K562 (cell line): Measurements from ENCODE around the gene NOL12. TPM values are rescaled to one million over a fixed set of nuclear protein-coding genes. Genes with fewer than 3 reads are reported as not detected.

Source experiments
- ATAC-seq: fragments of 200-7000 bp; cut with Tn5 transposase; 3 replicates; pipeline ENCODE4 v1.9.1; 2020; ENCODE audit warnings: moderate library complexity
- BruUV-seq: library from RNA; stranded (reverse); fragments of 400-500 nt; replicated peaks from 2 replicates; lab custom pipeline; 2021; lab: Mats Ljungman, UMichigan
- CTCF ChIA-PET: fragments of 300-600 bp; formaldehyde crosslinking; extraction: SDS; loops from one replicate; lab custom pipeline; 2021; ENCODE audit warnings: low intra/inter-chr PET ratio; lab: Yijun Ruan, JAX
- POLR2A ChIA-PET: fragments of 300-600, 350-650 bp; sonication (Branson Sonifier 250); formaldehyde crosslinking; extraction: SDS; loops from one replicate; lab custom pipeline; 2021; ENCODE audit warnings: antibody characterized with exemption, inconsistent platforms; lab: Yijun Ruan, JAX
- DNase-seq, 4 experiments: peaks; one replicate each; pipeline versions ENCODE4 v3.0.0 to v3.0.0-alpha.2; 2011 to 2018; ENCODE audit warnings: low spot score in 3 of 4, mixed read lengths in 3 of 4; ENCODE audit errors: extremely low read depth in 1 of 4
- FAIRE-seq: peaks from 2 replicates; lab custom pipeline; 2011; peaks lifted over from hg19 to GRCh38; lab: Jason Lieb, UNC
- H2AFZ ChIP-seq: 2 replicates; pipeline ENCODE4 v1.6.0; 2011; ENCODE audit warnings: low read depth, low read length, control low read depth, inconsistent platforms
- H3K27ac ChIP-seq: fragments of 200-600 bp; 3 replicates; pipeline ENCODE4 v1.8.0; 2011; ENCODE audit warnings: low read depth, mild to moderate bottlenecking, control low read depth, inconsistent platforms, low read length, moderate library complexity, mixed read lengths; ENCODE audit errors: extremely low read depth
- H3K27me3 ChIP-seq, 2 experiments: fragments of 300-600 bp in 1 of 2; 2 replicates in 1 of 2; 3 replicates in 1 of 2; pipeline versions ENCODE4 v1.6.0 to v1.8.0; 2011; ENCODE audit warnings: inconsistent platforms in 2 of 2, low read length in 2 of 2, mild to moderate bottlenecking in 1 of 2, mixed read lengths in 1 of 2, moderate library complexity in 1 of 2; ENCODE audit not compliant: control insufficient read depth in 2 of 2, insufficient read depth in 2 of 2
- H3K36me3 ChIP-seq: fragments of 300-600 bp; 3 replicates; pipeline ENCODE4 v1.8.0; 2011; ENCODE audit warnings: mild to moderate bottlenecking, low read length, inconsistent platforms; ENCODE audit not compliant: control insufficient read depth, insufficient read depth
- H3K4me1 ChIP-seq, 2 experiments: fragments of 200-600 bp in 1 of 2; replicated peaks in 1 of 2; 2 replicates in 1 of 2; 3 replicates in 1 of 2; pipeline versions ENCODE4 v1.5.1 to v1.8.0; 2011; ENCODE audit warnings: inconsistent platforms in 2 of 2, low read length in 2 of 2, mild to moderate bottlenecking in 1 of 2, mixed read lengths in 1 of 2, moderate library complexity in 1 of 2; ENCODE audit not compliant: control insufficient read depth in 2 of 2, insufficient read depth in 2 of 2
- H3K4me2 ChIP-seq: 2 replicates; pipeline ENCODE4 v1.6.1; 2011; ENCODE audit warnings: low read length, control low read depth, inconsistent platforms, mixed read lengths; ENCODE audit not compliant: insufficient read depth
- H3K4me3 ChIP-seq: fragments of 200-600 bp; sonication (generic), shearing (Covaris generic); 2 replicates; pipeline ENCODE4 v1.5.1; 2016; ENCODE audit warnings: control low read depth, inconsistent platforms
- H3K79me2 ChIP-seq: fragments of 200-600 bp; 3 replicates; pipeline ENCODE4 v1.8.0; 2011; ENCODE audit warnings: low read length, inconsistent platforms; ENCODE audit not compliant: control insufficient read depth, insufficient read depth
- H3K9ac ChIP-seq, 2 experiments: 2 replicates each; pipeline versions ENCODE4 v1.6.0 to v1.6.1; 2011; ENCODE audit warnings: low read depth in 2 of 2, low read length in 2 of 2, control low read depth in 1 of 2, inconsistent platforms in 1 of 2, mild to moderate bottlenecking in 1 of 2, mixed read lengths in 1 of 2; ENCODE audit not compliant: insufficient read depth in 1 of 2
- H3K9me1 ChIP-seq: one replicate; pipeline ENCODE4 v1.6.0; 2011; ENCODE audit warnings: inconsistent platforms, mild to moderate bottlenecking, low read length, moderate library complexity; ENCODE audit not compliant: control insufficient read depth, insufficient read depth
- H3K9me3 ChIP-seq: replicated peaks from 2 replicates; pipeline ENCODE4 v1.5.1; 2011; ENCODE audit warnings: low read depth, low read length, inconsistent platforms; ENCODE audit not compliant: control insufficient read depth, insufficient read depth
- H4K20me1 ChIP-seq: replicated peaks from 2 replicates; pipeline ENCODE4 v1.6.1; 2011; ENCODE audit warnings: low read length, inconsistent platforms, mixed read lengths; ENCODE audit not compliant: control insufficient read depth, insufficient read depth
- GABPA ChIP-seq: fragments of 200-800 bp; sonication (Bioruptor generic); conservative IDR thresholded peaks from 2 replicates; pipeline ENCODE4 v1.6.1; 2016; ENCODE audit warnings: low read depth, missing genetic modification characterization, missing compliant biosample characterization
- KAT8 ChIP-seq: fragments of 450-650 bp; IDR thresholded peaks from 2 replicates; pipeline ENCODE4 v1.6.1; 2016; ENCODE audit warnings: low read depth, mild to moderate bottlenecking
- MAFK ChIP-seq: IDR thresholded peaks from 2 replicates; pipeline ENCODE4 v1.6.1; 2011; ENCODE audit warnings: low read length, improper control_type of control experiment
- PHB2 ChIP-seq: fragments of 450-650 bp; IDR thresholded peaks from 2 replicates; pipeline ENCODE4 v1.6.1; 2017; ENCODE audit warnings: low read depth
- RAD21 ChIP-seq, 2 experiments: fragments of 250-450 bp in 1 of 2; fragments of 450-650 bp in 1 of 2; sonication (Bioruptor Pico) in 1 of 2; formaldehyde crosslinking in 1 of 2; IDR thresholded peaks in 1 of 2; conservative IDR thresholded peaks in 1 of 2; 2 replicates each; pipeline versions ENCODE4 v1.4.0 to v1.8.0; 2020 to 2022; ENCODE audit warnings: mild to moderate bottlenecking in 2 of 2, moderate library complexity in 1 of 2
- XRCC5 ChIP-seq: fragments of 200-400 bp; formaldehyde crosslinking; IDR thresholded peaks from 2 replicates; pipeline ENCODE4 v1.6.1; 2017; ENCODE audit warnings: low read depth, mild to moderate bottlenecking, low read length
- ZNF24 ChIP-seq: fragments of 450-650 bp; IDR thresholded peaks from 2 replicates; pipeline ENCODE4 v1.6.1; 2016
- ZNF75A ChIP-seq: fragments of 450-650 bp; formaldehyde crosslinking; IDR thresholded peaks from 2 replicates; pipeline ENCODE4 v1.4.0; 2020; ENCODE audit warnings: mild to moderate bottlenecking
- WGBS: fragments of 100-300 bp; shearing (Covaris generic); methylation state at CpG from one replicate; pipeline ENCODE4 v1.1.6; 2016; ENCODE audit warnings: low coverage, mixed read lengths; ENCODE audit not compliant: insufficient coverage; ENCODE audit errors: missing lambda C conversion rate; 5-methylcytosine and 5-hydroxymethylcytosine counted together
- in situ Hi-C: fragments of 300-500 bp; cut with MboI; formaldehyde crosslinking; loops from 4 replicates; pipeline ENCODE4 v1.15.0; 2018; ENCODE audit warnings: inconsistent platforms, mixed read lengths
- intact Hi-C: fragments of 100-400 bp; cut with micrococcal nuclease; formaldehyde crosslinking; loops from 2 replicates; pipeline ENCODE4 v1.14.2; 2022
- polyA plus RNA-seq, 8 experiments: library from polyadenylated mRNA; depleted of rRNA in 4 of 8; stranded (reverse) in 5 of 8; unstranded in 3 of 8; fragments of >200 nt; fragmentation: Nextera tagmentation in 2 of 8; fragmentation: Illumina TruSeq in 1 of 8; extraction: Ambion mirVana in 2 of 8; extraction: Trizol in 1 of 8; gene quantifications; 2 replicates each; pipeline versions ENCODE4 v1.2.1 to v1.2.3, GENCODE V29; 2011 to 2014; ENCODE audit warnings: inconsistent platforms in 1 of 8, missing spikeins in 1 of 8
- total RNA-seq, 7 experiments: library from RNA; depleted of rRNA in 6 of 7; stranded (reverse); fragments of >200 nt in 6 of 7; fragmentation: Illumina TruSeq in 2 of 7; extraction: Trizol in 2 of 7; gene quantifications; 2 replicates each; pipeline versions ENCODE4 v1.2.1 to v1.2.3, GENCODE V29; 2011 to 2021; ENCODE audit warnings: low replicate concordance in 1 of 7
- TF ChIP-seq, protein P1 (sequence below): fragments of 450-650 bp; IDR thresholded peaks from 2 replicates; pipeline ENCODE4 v1.6.1; 2017; ENCODE audit warnings: antibody characterized with exemption
- TF ChIP-seq, protein P2 (sequence below): sonication (generic); formaldehyde crosslinking; IDR thresholded peaks from 2 replicates; pipeline ENCODE4 v1.8.0; 2022; ENCODE audit warnings: mild to moderate bottlenecking, missing genetic modification reagents
- TF ChIP-seq, protein P3 (sequence below): fragments of 250-450 bp; sonication (Bioruptor Pico); IDR thresholded peaks from 2 replicates; pipeline ENCODE4 v1.8.0; 2022; ENCODE audit warnings: moderate library complexity, mild to moderate bottlenecking, inconsistent platforms

Gene NOL12
- total and polyA plus RNA-seq, 9 of the 15 experiments (the other 6 are each of a cell fraction or from before 2014, with no cell fraction given): 2.8 to 40.9 (median 28.5) TPM

DNA sequence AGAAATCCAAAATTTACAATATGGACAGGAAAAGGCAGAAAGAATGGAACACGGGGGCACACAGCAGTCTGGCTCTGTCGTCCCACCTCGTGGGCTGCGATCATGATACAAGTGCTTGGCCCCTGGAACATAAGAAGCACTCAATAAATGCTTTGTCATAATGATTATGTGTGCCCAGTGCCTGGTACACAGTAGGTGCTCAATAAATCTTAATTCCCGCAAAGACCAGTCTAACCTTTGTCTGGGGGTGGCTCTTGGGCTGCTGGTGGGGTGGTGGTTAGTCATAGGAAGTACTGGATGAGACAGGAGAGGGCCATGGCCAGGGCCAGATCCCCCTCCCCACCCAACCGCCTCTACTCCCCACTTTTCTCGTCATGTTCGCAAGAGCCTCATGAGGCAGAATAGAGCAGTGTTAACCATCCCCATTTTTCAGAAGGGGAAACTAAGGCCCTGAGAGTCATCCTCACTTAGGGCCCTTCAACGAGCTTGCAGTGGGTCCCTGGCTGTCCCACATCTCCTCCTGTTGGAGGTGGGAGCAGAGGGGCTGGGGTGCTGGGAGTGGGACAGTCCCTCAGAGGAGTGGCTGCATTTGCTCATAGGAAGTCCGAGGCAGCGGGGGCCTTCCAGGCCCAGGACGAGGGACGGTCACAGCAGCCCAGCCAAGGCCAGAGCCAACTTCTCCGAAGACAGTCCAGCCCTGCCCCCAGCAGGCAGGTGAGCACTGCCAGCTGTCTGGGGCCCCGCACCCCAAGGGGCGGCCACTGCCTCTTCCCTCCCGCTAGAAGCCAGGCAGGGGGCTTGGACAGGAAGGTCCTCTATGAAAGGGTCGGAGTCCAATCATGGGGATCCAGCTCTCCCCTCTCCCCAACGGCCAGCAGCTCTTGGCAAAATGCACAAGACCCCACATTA lies 46.8 kb downstream of the NOL12 start:
- Histone ChIP-seq H3K4me1 (peaks cover 9 to 17% of the 10 kb centered on the region in 2 experiments; a peak in 3 of 5 replicates), H3K36me3 (no peaks in the 10 kb centered on the region), H3K9me1 (no peaks in the 10 kb centered on the region), H3K9ac (no peak overlapping the region; a peak in 1 of 4 replicates), H3K27me3 (no peaks in the 10 kb centered on the region), H4K20me1 (no peaks in the 10 kb centered on the region), H3K9me3 (no peaks in the 10 kb centered on the region), H3K27ac (no peak overlapping the region), H3K4me3 (no peak overlapping the region), H3K79me2 (no peaks in the 10 kb centered on the region), H2AFZ (peak overlapping the region; percentile 94), H3K4me2 (no peak overlapping the region)
- intact Hi-C loops: no loop called here
- no peak for TF ChIP-seq ZNF24
- no peak for TF ChIP-seq ZNF75A (CRISPR knock-in tag)
- TF ChIP-seq, protein P1, sequence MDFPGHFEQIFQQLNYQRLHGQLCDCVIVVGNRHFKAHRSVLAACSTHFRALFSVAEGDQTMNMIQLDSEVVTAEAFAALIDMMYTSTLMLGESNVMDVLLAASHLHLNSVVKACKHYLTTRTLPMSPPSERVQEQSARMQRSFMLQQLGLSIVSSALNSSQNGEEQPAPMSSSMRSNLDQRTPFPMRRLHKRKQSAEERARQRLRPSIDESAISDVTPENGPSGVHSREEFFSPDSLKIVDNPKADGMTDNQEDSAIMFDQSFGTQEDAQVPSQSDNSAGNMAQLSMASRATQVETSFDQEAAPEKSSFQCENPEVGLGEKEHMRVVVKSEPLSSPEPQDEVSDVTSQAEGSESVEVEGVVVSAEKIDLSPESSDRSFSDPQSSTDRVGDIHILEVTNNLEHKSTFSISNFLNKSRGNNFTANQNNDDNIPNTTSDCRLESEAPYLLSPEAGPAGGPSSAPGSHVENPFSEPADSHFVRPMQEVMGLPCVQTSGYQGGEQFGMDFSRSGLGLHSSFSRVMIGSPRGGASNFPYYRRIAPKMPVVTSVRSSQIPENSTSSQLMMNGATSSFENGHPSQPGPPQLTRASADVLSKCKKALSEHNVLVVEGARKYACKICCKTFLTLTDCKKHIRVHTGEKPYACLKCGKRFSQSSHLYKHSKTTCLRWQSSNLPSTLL: no peak
- TF ChIP-seq PHB2: no peak
- no peak for TF ChIP-seq GABPA (tag)
- TF ChIP-seq, protein P2, sequence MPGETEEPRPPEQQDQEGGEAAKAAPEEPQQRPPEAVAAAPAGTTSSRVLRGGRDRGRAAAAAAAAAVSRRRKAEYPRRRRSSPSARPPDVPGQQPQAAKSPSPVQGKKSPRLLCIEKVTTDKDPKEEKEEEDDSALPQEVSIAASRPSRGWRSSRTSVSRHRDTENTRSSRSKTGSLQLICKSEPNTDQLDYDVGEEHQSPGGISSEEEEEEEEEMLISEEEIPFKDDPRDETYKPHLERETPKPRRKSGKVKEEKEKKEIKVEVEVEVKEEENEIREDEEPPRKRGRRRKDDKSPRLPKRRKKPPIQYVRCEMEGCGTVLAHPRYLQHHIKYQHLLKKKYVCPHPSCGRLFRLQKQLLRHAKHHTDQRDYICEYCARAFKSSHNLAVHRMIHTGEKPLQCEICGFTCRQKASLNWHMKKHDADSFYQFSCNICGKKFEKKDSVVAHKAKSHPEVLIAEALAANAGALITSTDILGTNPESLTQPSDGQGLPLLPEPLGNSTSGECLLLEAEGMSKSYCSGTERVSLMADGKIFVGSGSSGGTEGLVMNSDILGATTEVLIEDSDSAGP (CRISPR knock-in tag): no peak
- no peak for TF ChIP-seq XRCC5
- TF ChIP-seq, protein P3, sequence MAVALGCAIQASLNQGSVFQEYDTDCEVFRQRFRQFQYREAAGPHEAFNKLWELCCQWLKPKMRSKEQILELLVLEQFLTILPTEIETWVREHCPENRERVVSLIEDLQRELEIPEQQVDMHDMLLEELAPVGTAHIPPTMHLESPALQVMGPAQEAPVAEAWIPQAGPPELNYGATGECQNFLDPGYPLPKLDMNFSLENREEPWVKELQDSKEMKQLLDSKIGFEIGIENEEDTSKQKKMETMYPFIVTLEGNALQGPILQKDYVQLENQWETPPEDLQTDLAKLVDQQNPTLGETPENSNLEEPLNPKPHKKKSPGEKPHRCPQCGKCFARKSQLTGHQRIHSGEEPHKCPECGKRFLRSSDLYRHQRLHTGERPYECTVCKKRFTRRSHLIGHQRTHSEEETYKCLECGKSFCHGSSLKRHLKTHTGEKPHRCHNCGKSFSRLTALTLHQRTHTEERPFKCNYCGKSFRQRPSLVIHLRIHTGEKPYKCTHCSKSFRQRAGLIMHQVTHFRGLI (CRISPR knock-in tag): no peak
- no peak for TF ChIP-seq RAD21 (CRISPR knock-in tag; conservative IDR thresholded peaks at IDR 0.05 in 1 of 2, IDR thresholded peaks at IDR 0.05 in 1 of 2)
- no peak for TF ChIP-seq KAT8
- TF ChIP-seq MAFK: no peak
- FAIRE-seq: no peak
- CTCF ChIA-PET: no interaction called here
- no peak for ATAC-seq
- BruUV-seq: no TSS peak
- 76% methylated on average over 12 of the region's 19 CpGs for WGBS
- in situ Hi-C loops: no loop called here
- POLR2A ChIA-PET: interaction anchor here (0.5 kb wide), 1 partner anchor 9 kb away, joined by 3 read pairs; no protein-coding TSS in a partner anchor
- no peak for DNase-seq
